AG09319 (cell line): ENCODE data around the gene PEX11A.

Experiments used
- DNase-seq: peaks from one replicate; pipeline ENCODE4 v3.0.0-alpha.2; 2010; ENCODE audit warnings: low read depth; ENCODE audit errors: extremely low read depth
- CTCF ChIP-seq: IDR thresholded peaks from 2 replicates; pipeline ENCODE4 v1.5.1; 2011; ENCODE audit warnings: low read depth, mild to moderate bottlenecking, inconsistent platforms, low read length, moderate library complexity

PEX11A gene

GRCh38 chr15:89669941-89670340 lies 20.6 kb downstream of the PEX11A start:
- no peak for DNase-seq
- TF ChIP-seq CTCF = no peak

- DNase-seq = no peak
- no peak for TF ChIP-seq CTCF
These were observed 21.2 kb downstream of the PEX11A start for GRCh38 chr15:89669309-89669865.

GRCh38 chr15:89668171-89668570 lies 22.4 kb downstream of the PEX11A start:
- TF ChIP-seq CTCF = no peak
- DNase-seq = no peak

DNA sequence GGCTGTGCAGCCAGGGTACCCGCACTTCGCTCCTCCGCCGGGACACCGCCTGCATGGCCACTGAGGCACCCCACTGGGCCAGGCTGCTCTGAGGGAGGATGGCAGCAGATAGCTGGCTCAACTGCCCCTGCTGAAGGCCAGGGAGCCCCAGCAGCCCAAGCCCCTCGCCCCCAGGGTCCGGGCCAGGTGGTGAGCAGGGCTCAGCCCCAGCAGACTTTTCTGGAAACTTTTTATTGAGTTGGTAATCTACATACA lies 22.9 kb downstream of the PEX11A start:
- no peak for DNase-seq
- TF ChIP-seq CTCF = no peak

GRCh38 chr15:89666858-89667705 lies 23.5 kb downstream of the PEX11A start:
- DNase-seq = no peak

DNA sequence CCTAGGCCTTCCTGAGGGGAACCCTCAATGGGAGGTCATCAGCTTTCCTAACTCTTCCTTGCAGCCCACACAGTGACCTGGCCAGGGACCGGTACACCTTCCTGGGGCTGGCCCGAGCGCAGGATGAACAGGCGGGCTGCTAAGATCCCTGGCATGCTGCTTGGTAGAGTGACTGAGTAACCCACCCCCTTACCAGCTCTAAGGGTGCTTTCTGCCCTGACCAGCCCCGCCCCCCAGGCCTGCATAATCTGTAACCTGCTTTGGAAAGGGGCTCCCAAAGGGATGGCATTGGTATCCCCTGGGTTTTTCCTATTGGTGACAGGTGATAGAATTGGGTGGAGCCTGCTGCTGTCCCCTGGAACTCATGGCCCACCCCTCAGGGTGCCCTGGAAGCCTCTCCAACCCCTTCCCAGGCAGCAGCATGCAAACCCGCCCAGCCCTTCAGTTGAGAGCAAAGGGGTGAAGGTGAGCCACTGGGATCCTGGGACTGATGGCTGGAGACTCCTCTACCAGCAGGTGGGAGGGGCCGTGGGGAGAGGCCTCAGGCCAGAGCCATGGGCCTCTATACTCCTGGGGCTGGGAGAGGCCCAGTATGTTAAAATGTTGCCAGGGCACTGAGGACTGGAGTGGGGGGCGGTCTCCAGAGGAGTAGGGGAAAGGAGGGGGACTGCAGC lies 24.2 kb downstream of the PEX11A start:
- TF ChIP-seq CTCF = no peak
- DNase-seq = no peak

More at GRCh38 chr15:89666858-89667705, 23.5 kb downstream of the PEX11A start:
- no peak for TF ChIP-seq CTCF
